MM.1S (cell line): ENCODE measurements around the gene LRRC74B.

Experiments
- DNase-seq: peaks from one replicate; pipeline ENCODE4 v3.0.0-alpha.2; 2015
- H2AFZ ChIP-seq: fragments of 300-600 bp; sonication (generic); 2 replicates; pipeline ENCODE4 v1.6.0; 2016; ENCODE audit warnings: antibody characterized with exemption, low read length
- H3F3A ChIP-seq: fragments of 300-600 bp; sonication (generic); 2 replicates; pipeline ENCODE4 v1.6.1; 2016; ENCODE audit warnings: mild to moderate bottlenecking, antibody characterized with exemption, low read length, moderate library complexity, mixed read lengths; ENCODE audit not compliant: insufficient read depth
- H3K27ac ChIP-seq: fragments of 300-600 bp; sonication (generic); 2 replicates; pipeline ENCODE4 v1.5.1; 2016; ENCODE audit warnings: mild to moderate bottlenecking, low read length
- H3K27me3 ChIP-seq: fragments of 300-600 bp; sonication (generic); replicated peaks from 2 replicates; pipeline ENCODE4 v1.6.0; 2016; ENCODE audit warnings: low read length; ENCODE audit not compliant: insufficient read depth
- H3K36me3 ChIP-seq: fragments of 300-600 bp; sonication (generic); replicated peaks from 2 replicates; pipeline ENCODE4 v1.6.1; 2016; ENCODE audit warnings: mild to moderate bottlenecking, low read length, mixed read lengths; ENCODE audit not compliant: insufficient read depth
- H3K4me1 ChIP-seq: fragments of 300-600 bp; sonication (generic); 2 replicates; pipeline ENCODE4 v1.6.1; 2016; ENCODE audit warnings: low read length, mixed read lengths
- H3K4me2 ChIP-seq: fragments of 300-600 bp; sonication (generic); 2 replicates; pipeline ENCODE4 v1.6.0; 2016; ENCODE audit warnings: low read depth, low read length
- H3K4me3 ChIP-seq: fragments of 300-600 bp; sonication (generic); 2 replicates; pipeline ENCODE4 v1.5.1; 2016; ENCODE audit warnings: low read length, mixed read lengths
- H3K79me2 ChIP-seq: fragments of 300-600 bp; sonication (generic); 2 replicates; pipeline ENCODE4 v1.6.1; 2016; ENCODE audit warnings: mixed run types, low read length, mixed read lengths
- H3K9ac ChIP-seq: fragments of 300-600 bp; sonication (generic); 2 replicates; pipeline ENCODE4 v1.6.1; 2016; ENCODE audit warnings: low read length, mixed read lengths
- H3K9me2 ChIP-seq: fragments of 300-600 bp; sonication (generic); replicated peaks from 2 replicates; pipeline ENCODE4 v1.6.1; 2016; ENCODE audit warnings: mild to moderate bottlenecking, low read length, mixed read lengths; ENCODE audit not compliant: insufficient read depth
- H3K9me3 ChIP-seq: fragments of 300-600 bp; sonication (generic); replicated peaks from 2 replicates; pipeline ENCODE4 v1.6.1; 2016; ENCODE audit warnings: mild to moderate bottlenecking, low read length, mixed read lengths; ENCODE audit not compliant: insufficient read depth
- H4K20me1 ChIP-seq: fragments of 300-600 bp; sonication (generic); 2 replicates; pipeline ENCODE4 v1.6.1; 2016; ENCODE audit warnings: mild to moderate bottlenecking, low read length, moderate library complexity, mixed read lengths; ENCODE audit not compliant: insufficient read depth
- EZH2 ChIP-seq: fragments of 300-600 bp; sonication (generic); optimal IDR thresholded peaks from 2 replicates; pipeline ENCODE3; 2017; ENCODE audit warnings: low read depth, mild to moderate bottlenecking, antibody characterized with exemption, low read length, mixed read lengths
- EZH2phosphoT487 ChIP-seq: fragments of 300-600 bp; sonication (generic); IDR thresholded peaks from 2 replicates; pipeline ENCODE4 v1.6.1; 2018; ENCODE audit warnings: antibody characterized with exemption, low read length
- TF ChIP-seq, protein P1 (sequence below): fragments of 300-600 bp; sonication (generic); IDR thresholded peaks from 2 replicates; pipeline ENCODE4 v1.5.1; 2016; ENCODE audit warnings: antibody characterized with exemption, low read length, mixed read lengths

The LRRC74B gene

DNA sequence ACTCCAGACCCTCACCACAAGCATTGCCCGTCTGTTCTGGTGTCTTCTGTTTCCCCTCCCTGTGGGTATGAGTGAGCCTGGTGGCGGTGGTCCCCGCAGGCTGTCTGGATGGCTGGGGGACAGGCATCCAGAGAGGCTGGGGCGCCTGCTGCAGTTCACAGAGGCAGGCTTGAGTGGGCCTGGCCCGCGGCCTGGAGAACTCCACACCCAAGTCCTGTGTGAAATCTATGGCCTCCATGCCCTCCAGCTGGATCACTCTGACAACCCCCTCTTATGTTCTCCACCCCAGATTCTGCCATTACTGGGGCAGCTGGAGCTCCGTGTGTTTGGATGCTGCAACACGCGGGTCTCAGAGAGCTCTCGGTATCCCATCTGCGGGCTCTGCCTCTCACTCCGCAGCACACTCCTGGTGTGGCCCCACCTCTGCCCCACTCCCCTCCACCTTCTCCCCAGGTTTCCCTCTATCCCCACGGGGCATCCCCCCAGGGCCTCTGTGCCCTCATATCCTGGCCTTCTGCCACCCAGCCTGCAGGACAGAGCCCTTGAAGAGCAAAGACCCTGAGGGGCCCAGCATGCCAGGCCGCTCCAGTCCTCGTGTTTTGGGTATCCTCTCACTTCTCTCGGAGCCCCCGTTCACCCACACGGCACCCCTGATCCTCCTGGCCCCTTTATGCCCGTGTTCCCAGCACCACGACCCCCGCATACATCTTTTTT lies 31.3 kb downstream of the LRRC74B start:
- no peaks in the 10 kb centered on the region for H3F3A ChIP-seq
- no peak overlapping the region for H2AFZ ChIP-seq
- no peaks in the 10 kb centered on the region for H3K79me2 ChIP-seq
- peaks cover 18% of the 10 kb centered on the region for H3K27me3 ChIP-seq
- no peak overlapping the region for H3K4me2 ChIP-seq
- H3K36me3 ChIP-seq, result no peaks in the 10 kb centered on the region
- H3K27ac ChIP-seq, result no peak overlapping the region
- TF ChIP-seq EZH2phosphoT487 (no peak), EZH2 (no peak)
- TF ChIP-seq, protein P1, sequence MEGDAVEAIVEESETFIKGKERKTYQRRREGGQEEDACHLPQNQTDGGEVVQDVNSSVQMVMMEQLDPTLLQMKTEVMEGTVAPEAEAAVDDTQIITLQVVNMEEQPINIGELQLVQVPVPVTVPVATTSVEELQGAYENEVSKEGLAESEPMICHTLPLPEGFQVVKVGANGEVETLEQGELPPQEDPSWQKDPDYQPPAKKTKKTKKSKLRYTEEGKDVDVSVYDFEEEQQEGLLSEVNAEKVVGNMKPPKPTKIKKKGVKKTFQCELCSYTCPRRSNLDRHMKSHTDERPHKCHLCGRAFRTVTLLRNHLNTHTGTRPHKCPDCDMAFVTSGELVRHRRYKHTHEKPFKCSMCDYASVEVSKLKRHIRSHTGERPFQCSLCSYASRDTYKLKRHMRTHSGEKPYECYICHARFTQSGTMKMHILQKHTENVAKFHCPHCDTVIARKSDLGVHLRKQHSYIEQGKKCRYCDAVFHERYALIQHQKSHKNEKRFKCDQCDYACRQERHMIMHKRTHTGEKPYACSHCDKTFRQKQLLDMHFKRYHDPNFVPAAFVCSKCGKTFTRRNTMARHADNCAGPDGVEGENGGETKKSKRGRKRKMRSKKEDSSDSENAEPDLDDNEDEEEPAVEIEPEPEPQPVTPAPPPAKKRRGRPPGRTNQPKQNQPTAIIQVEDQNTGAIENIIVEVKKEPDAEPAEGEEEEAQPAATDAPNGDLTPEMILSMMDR, result no peak
- H4K20me1 ChIP-seq, result no peaks in the 10 kb centered on the region
- H3K9me3 ChIP-seq, result no peaks in the 10 kb centered on the region
- H3K9me2 ChIP-seq, result no peaks in the 10 kb centered on the region
- H3K9ac ChIP-seq, result no peak overlapping the region
- DNase-seq, result no peak
- H3K4me3 ChIP-seq, result no peak overlapping the region
- no peaks in the 10 kb centered on the region for H3K4me1 ChIP-seq

DNA sequence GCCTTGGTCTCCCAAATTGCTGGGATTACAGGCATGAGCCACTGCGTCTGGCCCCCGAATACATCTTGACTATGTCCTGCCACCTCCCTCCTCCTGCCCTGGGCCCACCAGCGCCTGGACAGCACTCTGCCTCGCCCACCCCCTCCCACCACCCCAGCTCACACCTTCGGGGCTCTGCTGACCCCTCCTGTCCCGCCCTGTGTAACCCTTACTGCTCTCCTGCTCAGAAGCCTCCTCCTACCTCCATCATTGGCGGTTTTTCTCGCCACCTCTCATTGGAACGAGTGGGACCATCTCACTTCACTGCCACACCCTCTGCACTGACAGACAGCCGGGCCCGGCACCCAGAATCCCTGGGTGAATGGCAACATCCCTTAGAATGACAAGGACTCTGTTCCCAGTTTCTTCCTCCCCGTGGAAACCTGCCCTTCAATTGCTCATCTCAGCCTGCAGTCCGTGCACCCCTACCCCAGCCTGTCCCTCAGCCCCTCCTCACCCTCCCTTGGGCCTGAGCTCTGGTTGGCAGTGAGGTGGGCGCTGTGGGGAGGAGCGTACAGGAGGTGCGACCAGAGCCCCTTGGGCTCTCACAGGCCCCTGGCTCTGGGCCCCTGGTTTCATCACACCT lies 32.2 kb downstream of the LRRC74B start:
- no peaks in the 10 kb centered on the region for H3K9me2 ChIP-seq

DNA sequence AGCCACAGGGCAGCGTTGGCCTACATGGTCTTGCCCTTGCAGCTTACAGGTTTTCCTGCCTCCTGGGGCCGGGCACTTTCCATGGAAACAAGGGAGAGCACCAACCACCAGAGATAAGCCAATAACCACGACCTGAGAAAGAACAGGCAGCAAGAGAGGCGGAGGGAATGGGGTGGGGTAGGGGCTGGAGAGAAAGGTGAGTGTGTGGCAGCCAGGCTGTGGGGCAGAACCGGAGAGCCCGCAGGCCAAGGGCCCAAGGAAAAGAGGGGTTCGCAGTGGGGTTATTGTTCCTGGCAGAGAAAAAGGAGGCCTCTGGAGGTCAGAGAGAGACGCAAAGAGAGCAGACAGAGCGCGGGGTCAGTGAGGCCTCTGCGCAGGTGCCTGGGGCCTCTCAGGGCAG lies 33.2 kb downstream of the LRRC74B start:
- no peaks in the 10 kb centered on the region for H3K36me3 ChIP-seq
- H3F3A ChIP-seq, result no peaks in the 10 kb centered on the region
- no peak overlapping the region for H3K4me2 ChIP-seq
- peaks cover 14% of the 10 kb centered on the region for H3K27me3 ChIP-seq
- no peaks in the 10 kb centered on the region for H3K4me1 ChIP-seq
- no peak overlapping the region for H3K27ac ChIP-seq
- no peaks in the 10 kb centered on the region for H4K20me1 ChIP-seq
- TF ChIP-seq EZH2phosphoT487, result no peak
- TF ChIP-seq EZH2, result no peak
- TF ChIP-seq, protein P1, result no peak
- DNase-seq, result no peak
- H3K79me2 ChIP-seq, result no peaks in the 10 kb centered on the region
- no peaks in the 10 kb centered on the region for H3K9me2 ChIP-seq
- no peaks in the 10 kb centered on the region for H3K9me3 ChIP-seq
- no peak overlapping the region for H3K4me3 ChIP-seq
- no peak overlapping the region for H2AFZ ChIP-seq
- no peak overlapping the region for H3K9ac ChIP-seq

More for the DNA sequence above, 32.2 kb downstream of the LRRC74B start:
- H3K4me1 ChIP-seq, result no peaks in the 10 kb centered on the region
- no peaks in the 10 kb centered on the region for H3K36me3 ChIP-seq
- no peaks in the 10 kb centered on the region for H3K9me3 ChIP-seq
- H3F3A ChIP-seq, result no peaks in the 10 kb centered on the region
- no peak overlapping the region for H3K27ac ChIP-seq
- H2AFZ ChIP-seq, result no peak overlapping the region
- H4K20me1 ChIP-seq, result no peaks in the 10 kb centered on the region
- H3K9ac ChIP-seq, result no peak overlapping the region
- no peak overlapping the region for H3K4me3 ChIP-seq
- no peak overlapping the region for H3K4me2 ChIP-seq
- peaks cover 18% of the 10 kb centered on the region for H3K27me3 ChIP-seq
- TF ChIP-seq EZH2, result no peak
- TF ChIP-seq, protein P1, result no peak
- no peak for TF ChIP-seq EZH2phosphoT487
- no peaks in the 10 kb centered on the region for H3K79me2 ChIP-seq
- DNase-seq, result no peak
